T-helper 2 cell treated with Interferon-gamma antibody and Interleukin-4, amounts not matched to agents 5 μg/mL and 100 μg/mL, for 36 hours (primary cell): ENCODE results near the gene ADAMTS4.
A peak's percentile ranks its signal among the peaks of the same experiment; 100 is the strongest.

Source experiments
- DNase-seq: peaks from one replicate; pipeline ENCODE4 v3.0.0; 2021; ENCODE audit warnings: low spot score
- H3K27ac Mint-ChIP-seq: one replicate; pipeline ENCODE4 v1.8.0; 2021; ENCODE audit warnings: mild to moderate bottlenecking, mixed read lengths
- H3K27me3 Mint-ChIP-seq: one replicate; pipeline ENCODE4 v1.8.0; 2021; ENCODE audit warnings: low read depth, mixed read lengths
- H3K36me3 Mint-ChIP-seq: one replicate; pipeline ENCODE4 v1.8.0; 2021; ENCODE audit warnings: low read depth, mixed read lengths
- H3K4me1 Mint-ChIP-seq: one replicate; pipeline ENCODE4 v1.8.0; 2021; ENCODE audit warnings: low read depth, mixed read lengths
- H3K4me3 Mint-ChIP-seq: one replicate; pipeline ENCODE4 v1.8.0; 2022; ENCODE audit warnings: mild to moderate bottlenecking, moderate library complexity, mixed read lengths
- H3K9me3 Mint-ChIP-seq: one replicate; pipeline ENCODE4 v1.8.0; 2021; ENCODE audit warnings: mixed read lengths

Gene ADAMTS4

DNA sequence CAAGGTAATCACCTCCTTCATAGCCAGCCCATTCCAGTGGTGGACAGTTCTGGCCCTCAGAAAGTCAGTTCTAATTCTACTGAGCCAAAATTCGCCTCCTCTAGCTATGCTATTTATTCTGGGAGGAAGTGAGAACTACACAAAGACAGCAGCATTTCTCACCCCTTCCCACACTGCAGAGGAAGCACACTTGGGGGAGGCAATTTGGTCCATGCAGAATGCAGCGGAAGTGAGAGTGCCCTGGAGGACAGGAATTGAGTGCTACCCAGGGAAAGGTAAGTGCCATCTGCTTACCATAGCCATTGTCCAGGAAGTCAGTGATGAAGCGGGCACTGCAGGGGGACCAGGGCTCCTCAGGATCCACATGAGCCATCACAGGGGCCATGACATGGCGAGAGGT is 3.7 kb downstream of the ADAMTS4 start:
- Mint-ChIP-seq H3K4me3 (no peak overlapping the region), H3K27ac (peak overlapping the region; percentile 60), H3K4me1 (peaks cover 19% of the 10 kb centered on the region), H3K9me3 (no peaks in the 10 kb centered on the region), H3K36me3 (no peaks in the 10 kb centered on the region), H3K27me3 (no peaks in the 10 kb centered on the region)
- DNase-seq: no peak

DNA sequence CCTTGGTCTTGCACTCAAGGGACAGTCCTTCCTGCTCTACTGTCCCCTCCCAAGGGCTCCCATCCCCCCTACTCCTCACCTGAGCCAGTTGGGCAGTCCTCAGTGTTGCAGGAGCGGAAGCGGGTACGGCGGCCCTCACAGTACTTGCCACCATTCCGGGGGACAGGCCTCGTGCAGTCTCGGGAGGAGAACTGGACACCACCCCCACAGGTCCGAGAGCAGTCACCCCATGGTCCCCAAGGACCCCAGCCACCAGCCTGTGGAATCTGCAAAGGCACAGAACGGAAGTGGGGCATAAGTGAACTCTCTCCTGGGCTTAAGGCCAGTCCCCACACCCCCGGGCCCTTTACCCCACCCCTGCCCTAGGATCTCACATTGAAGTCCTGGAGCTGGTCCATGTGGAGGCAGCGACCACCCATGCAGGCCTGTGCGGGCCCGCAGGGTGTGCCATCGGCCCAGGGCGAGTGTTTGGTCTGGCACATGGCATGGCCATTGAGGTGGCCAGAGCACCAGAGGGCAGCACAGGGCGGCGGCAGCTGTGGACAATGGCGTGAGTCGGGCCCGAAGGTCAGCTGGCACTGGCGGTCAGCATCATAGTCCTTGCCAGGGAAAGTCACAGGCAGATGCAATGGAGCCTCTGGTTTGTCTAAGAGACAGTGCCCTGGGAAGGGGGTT is 5.2 kb downstream of the ADAMTS4 start:
- Mint-ChIP-seq H3K27me3 (no peaks in the 10 kb centered on the region), H3K4me3 (no peak overlapping the region), H3K27ac (no peak overlapping the region), H3K36me3 (no peaks in the 10 kb centered on the region), H3K4me1 (peaks cover 19% of the 10 kb centered on the region), H3K9me3 (no peaks in the 10 kb centered on the region)
- DNase-seq: no peak

DNA sequence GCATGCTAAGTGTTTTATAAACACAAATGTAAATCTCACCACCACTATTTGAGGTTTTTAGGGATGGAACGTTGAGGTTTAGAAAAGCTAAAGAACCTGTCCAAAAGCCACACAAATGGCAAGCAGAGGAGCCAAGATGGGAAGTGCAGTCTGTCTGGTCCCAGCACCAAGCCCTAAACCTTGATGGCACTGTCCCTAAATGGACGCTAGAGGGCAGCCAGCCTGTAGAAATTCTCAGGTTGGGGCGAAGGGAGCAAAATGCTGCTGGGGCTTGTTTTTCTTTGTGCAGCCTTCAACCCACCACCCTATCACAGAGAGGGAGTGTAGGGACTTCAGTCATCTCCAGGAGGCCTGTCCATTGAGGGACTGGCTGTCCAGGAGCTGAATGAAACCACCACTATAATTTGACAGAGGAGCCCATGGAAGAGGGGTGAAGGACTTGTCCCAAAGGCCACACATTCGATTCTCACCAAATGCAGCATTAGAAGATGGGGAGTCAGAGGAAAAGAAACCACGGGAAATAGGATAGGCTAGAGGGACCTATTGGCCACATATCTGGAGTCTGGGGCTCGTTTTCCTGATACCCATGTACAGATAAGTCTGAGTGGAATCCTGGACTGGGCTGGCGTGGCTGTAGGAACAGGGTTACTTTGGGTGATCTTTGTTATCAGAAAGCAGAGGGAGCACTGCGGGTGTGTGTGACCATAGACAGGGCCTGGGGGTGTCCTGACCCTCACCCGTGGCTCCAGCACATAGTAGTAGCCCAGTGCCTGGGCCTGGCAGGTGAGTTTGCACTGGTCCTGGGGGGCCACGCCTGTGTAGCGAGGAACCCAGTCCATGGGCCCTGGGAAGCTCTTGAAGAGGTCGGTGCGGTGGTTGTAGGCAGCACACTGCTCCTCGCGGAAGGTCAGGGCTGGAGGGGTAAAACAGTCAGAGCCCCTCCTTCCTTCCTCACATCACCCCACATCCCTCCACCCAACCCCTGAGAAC is 6.1 kb downstream of the ADAMTS4 start:
- Mint-ChIP-seq H3K36me3 (no peaks in the 10 kb centered on the region), H3K27ac (peak overlapping the region; percentile 83), H3K27me3 (no peaks in the 10 kb centered on the region), H3K9me3 (no peaks in the 10 kb centered on the region), H3K4me3 (no peak overlapping the region), H3K4me1 (peaks cover 20% of the 10 kb centered on the region)
- DNase-seq: peak; percentile 54

DNA sequence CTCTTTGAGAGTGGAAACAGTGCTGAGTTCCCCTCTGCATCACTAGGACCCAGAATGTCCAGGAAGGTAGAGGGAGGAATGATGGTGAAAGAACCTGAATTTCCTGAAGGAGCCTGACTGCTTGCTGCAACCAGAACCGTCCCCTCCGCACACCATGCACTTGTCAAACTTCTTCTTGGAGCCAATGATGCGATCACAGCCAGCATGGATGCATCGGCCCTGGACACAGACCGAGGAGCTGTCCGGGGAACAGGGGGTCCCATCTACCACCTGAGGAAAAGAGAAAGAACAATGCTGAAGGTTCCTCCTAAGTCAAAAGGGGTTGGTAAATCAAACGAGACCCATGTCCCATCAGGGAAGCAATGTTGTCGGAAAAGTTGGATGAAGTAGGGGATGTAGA is 6.9 kb downstream of the ADAMTS4 start:
- H3K27ac Mint-ChIP-seq: no peak overlapping the region

DNA sequence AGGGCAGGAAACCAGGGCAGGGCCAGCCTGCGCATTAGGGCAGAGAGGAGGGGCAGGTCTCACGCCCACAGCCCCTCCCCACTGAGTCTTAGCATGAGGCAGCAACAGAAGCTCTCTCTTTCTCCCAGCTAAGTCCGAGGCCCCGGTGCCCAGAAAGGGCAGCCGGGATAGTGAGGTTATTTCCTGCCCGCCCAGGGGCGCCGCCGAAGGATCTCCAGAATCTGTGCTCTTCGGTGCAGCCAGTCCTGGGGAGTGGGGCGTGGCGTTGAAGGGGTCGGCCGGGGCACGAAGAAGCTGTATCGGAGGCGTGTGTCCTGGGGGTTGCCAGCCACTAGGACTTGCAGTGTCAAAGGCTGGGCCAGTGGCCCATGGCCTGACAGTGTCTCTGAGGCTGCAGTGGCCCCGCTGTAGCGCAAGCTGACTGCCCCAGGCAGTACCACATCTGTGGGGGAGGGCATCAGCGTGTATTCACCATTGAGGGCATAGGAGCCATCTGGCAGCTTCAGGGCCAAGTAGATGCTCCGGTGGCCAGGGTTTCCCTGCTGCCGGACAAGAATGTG is 7.8 kb downstream of the ADAMTS4 start:
- H3K27me3 Mint-ChIP-seq: no peaks in the 10 kb centered on the region
- peaks cover 34% of the 10 kb centered on the region for H3K4me1 Mint-ChIP-seq
- H3K27ac Mint-ChIP-seq: no peak overlapping the region
- no peaks in the 10 kb centered on the region for H3K36me3 Mint-ChIP-seq
- no peak for DNase-seq
- H3K4me3 Mint-ChIP-seq: no peak overlapping the region
- no peaks in the 10 kb centered on the region for H3K9me3 Mint-ChIP-seq

More for the DNA sequence above, 6.9 kb downstream of the ADAMTS4 start:
- Mint-ChIP-seq H3K4me1 (peaks cover 28% of the 10 kb centered on the region), H3K4me3 (no peak overlapping the region), H3K27me3 (no peaks in the 10 kb centered on the region), H3K9me3 (no peaks in the 10 kb centered on the region), H3K36me3 (no peaks in the 10 kb centered on the region)
- no peak for DNase-seq

DNA sequence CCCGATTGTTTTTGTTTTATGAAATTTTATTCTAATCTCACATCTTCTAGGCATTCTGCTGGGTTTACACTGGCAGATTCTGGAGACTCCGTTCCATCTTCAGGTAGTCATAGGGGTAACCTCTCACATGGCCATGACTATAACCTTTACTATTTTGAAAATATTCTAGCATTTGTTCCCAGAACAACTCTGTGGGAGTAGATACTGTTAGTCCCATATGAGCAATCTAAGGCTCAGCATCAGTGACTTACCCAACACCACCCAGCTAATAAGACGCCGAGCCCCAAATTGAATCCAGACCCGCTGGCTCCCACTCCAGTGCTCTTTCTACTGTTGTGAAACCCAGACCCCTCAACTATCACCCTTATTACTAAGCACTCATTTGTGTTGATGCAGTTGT is 9.8 kb downstream of the ADAMTS4 start:
- no peak overlapping the region for H3K4me3 Mint-ChIP-seq
- no peak for DNase-seq
- H3K4me1 Mint-ChIP-seq: peaks cover 48% of the 10 kb centered on the region
- no peaks in the 10 kb centered on the region for H3K9me3 Mint-ChIP-seq
- H3K27me3 Mint-ChIP-seq: no peaks in the 10 kb centered on the region
- no peak overlapping the region for H3K27ac Mint-ChIP-seq
- H3K36me3 Mint-ChIP-seq: no peaks in the 10 kb centered on the region

DNA sequence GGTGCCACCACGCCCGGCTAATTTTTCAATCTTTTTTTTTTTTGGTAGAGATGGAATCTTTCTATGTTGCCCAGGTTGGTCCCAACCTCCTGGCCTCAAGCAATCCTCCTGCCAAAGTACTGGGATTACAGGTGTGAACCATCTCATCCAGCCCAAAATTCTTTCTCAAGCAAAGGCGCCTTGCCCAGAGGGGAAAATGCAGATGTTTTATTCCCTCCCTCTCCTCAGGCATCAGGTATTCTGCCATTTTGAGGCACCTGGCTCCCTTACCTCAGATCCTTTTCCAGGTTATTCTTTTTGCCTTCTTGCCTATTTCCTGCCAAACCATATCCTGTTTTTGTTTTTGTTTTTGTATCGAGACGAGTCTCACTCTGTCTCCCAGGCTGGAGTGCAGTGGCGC is 10.5 kb downstream of the ADAMTS4 start:
- H3K9me3 Mint-ChIP-seq: no peaks in the 10 kb centered on the region
- H3K4me3 Mint-ChIP-seq: no peak overlapping the region
- H3K4me1 Mint-ChIP-seq: peaks cover 52% of the 10 kb centered on the region
- DNase-seq: no peak
- no peaks in the 10 kb centered on the region for H3K36me3 Mint-ChIP-seq
- peak overlapping the region; percentile 11 for H3K27ac Mint-ChIP-seq
- no peaks in the 10 kb centered on the region for H3K27me3 Mint-ChIP-seq

DNA sequence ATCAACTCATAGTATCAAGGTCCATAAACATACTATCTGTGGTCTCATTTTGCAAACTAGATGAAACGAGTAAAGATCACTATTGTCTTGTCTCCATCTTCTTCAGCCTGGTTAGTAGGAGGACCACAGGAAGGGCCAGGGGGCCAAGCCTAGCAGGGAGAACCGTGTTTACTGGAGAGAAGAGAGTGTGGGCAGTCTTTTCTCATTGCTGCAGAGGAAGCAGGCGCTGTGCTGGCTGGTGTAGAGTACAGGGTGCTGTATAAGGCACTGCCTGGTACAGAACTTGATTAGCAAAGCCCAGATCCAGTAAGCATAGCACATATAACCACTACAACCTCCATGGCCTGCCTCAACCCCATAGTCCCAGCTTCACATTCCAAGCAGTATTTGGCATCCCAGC is 11.5 kb downstream of the ADAMTS4 start:
- Mint-ChIP-seq H3K36me3 (peaks cover 4% of the 10 kb centered on the region), H3K9me3 (no peaks in the 10 kb centered on the region), H3K4me1 (peaks cover 53% of the 10 kb centered on the region), H3K4me3 (no peak overlapping the region), H3K27ac (peak overlapping the region; percentile 46), H3K27me3 (no peaks in the 10 kb centered on the region)
- DNase-seq: no peak

DNA sequence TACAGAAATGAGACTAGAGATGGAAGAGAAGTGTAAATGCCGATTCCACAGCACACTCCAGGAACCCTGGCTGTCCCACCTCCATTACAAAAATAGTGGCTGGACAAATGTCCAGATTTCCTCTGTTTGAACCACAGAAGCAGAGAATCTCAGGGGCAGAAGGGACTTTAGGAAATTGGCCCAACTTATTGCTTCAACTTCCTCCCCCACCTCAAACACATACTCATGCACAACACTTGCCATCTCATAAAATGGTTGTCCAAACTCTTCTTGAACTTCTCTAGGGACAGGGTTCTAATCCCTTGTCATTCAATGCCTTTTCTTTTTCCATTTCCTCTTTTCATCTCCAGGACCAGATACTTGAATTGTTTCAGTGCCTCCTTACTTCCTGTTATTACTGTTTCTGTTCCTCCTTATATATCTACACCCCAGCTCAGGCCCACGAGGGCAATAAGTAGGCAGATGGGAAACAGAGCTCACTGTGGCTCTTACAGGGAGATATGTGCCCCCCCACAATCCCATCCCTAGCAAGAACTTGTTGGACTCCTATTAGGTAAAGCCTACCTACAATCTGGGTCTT is 13.0 kb downstream of the ADAMTS4 start:
- H3K9me3 Mint-ChIP-seq: no peaks in the 10 kb centered on the region
- peaks cover 55% of the 10 kb centered on the region for H3K4me1 Mint-ChIP-seq
- H3K36me3 Mint-ChIP-seq: peaks cover 8% of the 10 kb centered on the region
- no peak for DNase-seq
- H3K27me3 Mint-ChIP-seq: no peaks in the 10 kb centered on the region
- peak overlapping the region; percentile 79 for H3K4me3 Mint-ChIP-seq
- peak overlapping the region; percentile 98 for H3K27ac Mint-ChIP-seq

DNA sequence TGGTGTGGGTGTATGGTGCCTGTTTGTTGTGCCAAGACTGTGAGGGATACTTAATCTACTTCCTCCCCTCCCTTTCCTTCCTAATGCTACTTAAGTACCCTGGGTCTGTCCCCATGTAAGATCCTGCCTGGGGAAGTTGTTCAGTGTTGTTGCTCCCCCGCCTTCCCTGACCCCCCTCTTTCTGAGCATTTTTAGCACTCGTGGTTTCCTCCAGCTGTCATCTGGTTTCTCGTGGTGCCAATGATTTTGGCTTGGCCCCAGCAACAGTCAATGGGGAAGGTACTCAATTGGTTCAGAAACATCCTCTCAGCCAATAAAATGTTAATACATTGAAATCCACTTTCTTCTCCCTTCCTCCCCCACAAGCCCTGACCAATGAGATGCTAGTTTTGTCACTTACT is 13.6 kb downstream of the ADAMTS4 start:
- peak; percentile 73 for DNase-seq
- Mint-ChIP-seq H3K36me3 (peaks cover 8% of the 10 kb centered on the region), H3K4me3 (peak overlapping the region; percentile 79), H3K4me1 (peaks cover 61% of the 10 kb centered on the region), H3K9me3 (no peaks in the 10 kb centered on the region), H3K27ac (peak overlapping the region; percentile 98), H3K27me3 (no peaks in the 10 kb centered on the region)

DNA sequence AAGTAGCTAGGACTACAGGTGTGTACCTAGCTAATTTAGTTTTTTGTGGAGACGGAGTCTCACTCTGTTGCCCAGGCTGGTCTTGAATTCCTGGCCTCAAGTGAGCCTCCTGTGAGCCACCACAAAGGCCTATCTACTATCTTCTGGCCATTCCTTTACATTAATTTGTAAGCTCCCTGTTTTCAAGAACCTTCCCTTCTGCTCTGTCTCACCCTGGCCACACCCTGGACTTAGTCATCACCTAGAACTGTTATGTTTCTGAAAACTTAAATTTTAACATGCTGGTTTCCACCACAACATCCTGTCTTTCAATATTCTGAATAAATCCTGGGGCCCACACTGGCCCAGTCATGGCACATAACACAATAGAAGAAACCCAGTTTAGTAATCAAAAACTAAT is 16.6 kb downstream of the ADAMTS4 start:
- no peaks in the 10 kb centered on the region for H3K27me3 Mint-ChIP-seq
- H3K4me1 Mint-ChIP-seq: peaks cover 64% of the 10 kb centered on the region
- DNase-seq: peak; percentile 73
- H3K4me3 Mint-ChIP-seq: peak overlapping the region; percentile 67
- peak overlapping the region; percentile 97 for H3K27ac Mint-ChIP-seq
- H3K9me3 Mint-ChIP-seq: no peaks in the 10 kb centered on the region
- peaks cover 9% of the 10 kb centered on the region for H3K36me3 Mint-ChIP-seq

DNA sequence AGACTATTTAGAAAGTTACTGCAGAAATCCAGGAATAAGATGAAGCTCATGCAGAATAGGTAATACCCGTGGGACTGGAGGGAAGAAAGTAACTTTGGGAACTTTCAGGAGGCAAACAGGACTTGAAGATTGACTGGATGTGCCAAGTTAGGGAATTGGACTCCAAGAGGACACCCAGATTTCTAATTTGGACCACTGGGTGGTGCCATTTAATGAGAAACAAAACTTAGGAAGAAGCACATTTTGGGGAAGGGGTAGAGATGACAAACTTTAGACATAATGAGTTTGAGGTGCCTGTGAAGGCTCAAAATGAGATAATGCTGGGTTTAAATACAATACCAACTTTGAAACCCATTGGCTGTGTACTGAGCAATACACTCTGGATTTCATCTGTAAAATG is 18.2 kb downstream of the ADAMTS4 start:
- Mint-ChIP-seq H3K9me3 (no peaks in the 10 kb centered on the region), H3K4me1 (peaks cover 62% of the 10 kb centered on the region), H3K4me3 (peak overlapping the region; percentile 2), H3K27ac (peak overlapping the region; percentile 64), H3K27me3 (no peaks in the 10 kb centered on the region), H3K36me3 (peaks cover 19% of the 10 kb centered on the region)
- no peak for DNase-seq

DNA sequence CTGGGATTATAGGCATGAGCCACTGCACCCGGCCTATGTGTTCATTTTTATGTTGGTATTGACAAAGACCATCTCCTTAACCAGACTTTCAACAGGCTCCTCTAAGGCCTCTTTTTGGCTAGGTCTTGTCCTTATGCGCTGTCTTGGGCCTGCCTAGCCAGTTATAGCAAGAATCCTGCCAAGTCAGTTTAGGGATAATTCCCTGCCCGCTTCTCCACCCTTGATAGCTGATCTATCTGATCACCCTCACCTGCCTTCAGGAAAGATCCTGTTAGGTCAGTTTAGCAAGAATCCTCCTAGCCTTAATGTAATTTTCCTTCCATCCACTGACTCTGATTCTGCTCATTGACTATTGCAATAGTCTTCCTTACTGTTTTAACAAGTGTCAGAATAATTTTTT is 19.2 kb downstream of the ADAMTS4 start:
- no peak for DNase-seq
- Mint-ChIP-seq H3K4me3 (no peak overlapping the region), H3K27me3 (no peaks in the 10 kb centered on the region), H3K36me3 (peaks cover 28% of the 10 kb centered on the region), H3K27ac (no peak overlapping the region), H3K4me1 (peaks cover 60% of the 10 kb centered on the region), H3K9me3 (no peaks in the 10 kb centered on the region)

DNA sequence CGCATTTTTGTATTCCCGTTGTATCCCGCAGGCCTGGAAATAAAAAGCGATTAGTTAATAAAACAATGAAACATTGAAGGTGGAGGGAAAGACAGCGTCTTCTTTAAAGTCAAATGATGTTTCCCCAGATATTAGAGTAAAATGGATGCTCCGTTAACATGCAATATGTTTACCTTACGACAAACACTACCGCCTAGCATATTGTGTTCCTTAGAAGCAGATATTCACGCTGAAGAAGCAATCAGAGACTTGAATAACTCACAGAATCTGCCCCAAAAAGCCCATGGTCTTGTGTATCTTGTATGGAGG is 21.0 kb downstream of the ADAMTS4 start:
- no peak for DNase-seq
- Mint-ChIP-seq H3K9me3 (no peaks in the 10 kb centered on the region), H3K4me3 (peak overlapping the region; percentile 100), H3K4me1 (peaks cover 49% of the 10 kb centered on the region), H3K27ac (peak overlapping the region; percentile 100), H3K36me3 (peaks cover 40% of the 10 kb centered on the region), H3K27me3 (no peaks in the 10 kb centered on the region)
